GM18526 (cell line): Measurements from ENCODE around the gene ISL2.

Source experiments
- POLR2A ChIP-seq: IDR thresholded peaks from 3 replicates; pipeline ENCODE4 v1.6.1; 2011; ENCODE audit not compliant: insufficient read length; ENCODE audit errors: extremely low read depth

Gene ISL2

GRCh38 chr15:76382987-76383728 lies 46.6 kb downstream of the ISL2 start:
- no peak for TF ChIP-seq POLR2A

GRCh38 chr15:76384409-76384808 lies 47.8 kb downstream of the ISL2 start:
- TF ChIP-seq POLR2A: no peak

GRCh38 chr15:76386178-76386577 lies 49.6 kb downstream of the ISL2 start:
- no peak for TF ChIP-seq POLR2A

DNA sequence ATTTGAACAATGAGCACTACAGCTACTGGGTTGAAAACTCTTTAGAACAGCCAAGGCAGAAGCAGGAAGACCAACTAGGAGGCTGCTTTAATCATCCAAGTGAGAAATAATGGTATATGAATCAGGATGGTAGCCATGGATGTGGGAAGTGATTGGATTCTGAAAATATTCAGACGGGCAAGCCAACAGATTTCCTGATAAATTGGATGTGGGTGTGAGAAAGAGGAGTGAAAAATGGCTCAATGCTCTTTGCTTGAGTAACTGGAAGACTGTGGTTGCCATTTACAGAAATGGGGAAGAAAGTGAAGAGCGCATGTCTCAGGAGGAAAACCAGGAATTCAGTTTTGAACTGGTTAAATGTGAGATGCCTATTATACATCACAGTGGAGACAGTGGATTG lies 50.4 kb downstream of the ISL2 start:
- no peak for TF ChIP-seq POLR2A

- no peak for TF ChIP-seq POLR2A
Observed at GRCh38 chr15:76390571-76390970, 54.0 kb downstream of the ISL2 start.

DNA sequence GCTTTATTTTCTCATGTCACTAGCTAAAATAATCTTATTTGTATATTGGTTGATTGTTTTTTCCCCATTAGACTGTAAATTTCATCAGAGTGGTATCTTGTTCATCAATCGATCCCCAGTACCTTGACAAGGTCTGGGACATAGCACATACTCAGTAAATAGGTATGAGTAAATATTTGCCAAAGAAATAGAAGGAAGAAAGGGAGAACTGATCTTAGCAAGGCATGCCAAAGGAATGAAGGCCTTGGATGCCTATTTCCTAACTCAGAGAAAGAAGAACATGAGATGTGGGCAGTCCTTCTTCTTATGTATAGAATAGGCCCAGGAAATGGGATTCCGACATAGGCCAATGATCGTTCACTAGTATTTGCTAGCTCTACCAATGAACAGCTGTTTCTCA lies 54.7 kb downstream of the ISL2 start:
- no peak for TF ChIP-seq POLR2A

GRCh38 chr15:76391847-76392246 lies 55.3 kb downstream of the ISL2 start:
- TF ChIP-seq POLR2A: no peak
